Measurements from ENCODE around the gene ABCA4. TPM values are rescaled to one million over a fixed set of nuclear protein-coding genes. Genes with fewer than 3 reads are reported as not detected.

The ABCA4 gene
- total and polyA plus RNA-seq, 2 of the 8 experiments (the other 6 are each of a cell fraction or from before 2014, with no cell fraction given), result 0.06 TPM; not detected in 1

GRCh38 chr1:94093396-94093795, 27.6 kb downstream of the ABCA4 start (continued):
- no peak for TF ChIP-seq CHD7 (IDR thresholded peaks at IDR 0.05; ENCODE audit: insufficient replicate concordance, low read length)
